GM18502 (cell line): Measurements from ENCODE around the gene ZNF469.

Experiments
- ATAC-seq: cut with Tn5 transposase; IDR thresholded peaks from one replicate; pipeline ENCODE4 v1.9.1; 2021; ENCODE audit warnings: mild to moderate bottlenecking; ENCODE audit not compliant: unreplicated experiment, poor library complexity

The ZNF469 gene

DNA sequence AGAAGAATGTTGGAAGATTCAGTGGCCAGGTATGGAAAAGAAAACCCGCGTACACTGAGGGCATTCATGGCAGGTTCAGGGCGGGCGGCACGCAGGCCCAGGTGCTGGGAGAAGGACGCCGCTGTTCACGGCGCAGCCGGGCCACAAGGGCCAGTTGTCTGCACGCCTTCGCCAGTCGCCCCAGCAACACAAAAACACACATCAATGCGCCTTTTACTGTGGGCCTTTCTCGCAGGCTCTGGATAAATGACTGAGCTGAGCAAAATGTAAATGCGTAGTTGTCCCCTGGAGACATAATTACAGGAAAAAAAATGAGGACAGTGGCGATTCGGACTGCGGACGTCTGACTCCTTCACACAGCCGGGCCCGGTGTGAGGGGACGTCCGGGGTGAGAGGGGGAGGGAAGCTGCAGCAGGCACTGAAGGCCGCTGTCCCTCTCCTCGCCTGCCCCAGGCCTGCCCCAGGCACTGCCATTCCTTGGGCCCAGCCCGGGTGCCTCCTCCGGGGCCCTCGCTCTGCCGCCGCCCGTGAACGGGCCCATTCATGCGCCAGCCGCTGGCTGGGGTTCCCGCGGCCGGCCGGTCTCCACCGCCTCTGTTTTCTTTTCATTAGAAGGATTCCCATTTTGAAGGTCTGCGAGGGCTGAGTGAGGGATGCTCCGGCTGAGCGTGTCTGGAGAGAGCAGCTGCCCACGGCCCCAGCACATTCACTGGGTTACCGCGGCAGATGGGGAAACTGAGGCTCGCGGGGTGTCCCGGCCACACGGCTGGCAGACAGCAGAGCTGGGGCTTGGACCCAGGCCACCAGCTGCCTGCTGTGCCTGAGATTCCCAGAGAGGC lies 6.5 kb upstream of the ZNF469 start:
- no peak for ATAC-seq

DNA sequence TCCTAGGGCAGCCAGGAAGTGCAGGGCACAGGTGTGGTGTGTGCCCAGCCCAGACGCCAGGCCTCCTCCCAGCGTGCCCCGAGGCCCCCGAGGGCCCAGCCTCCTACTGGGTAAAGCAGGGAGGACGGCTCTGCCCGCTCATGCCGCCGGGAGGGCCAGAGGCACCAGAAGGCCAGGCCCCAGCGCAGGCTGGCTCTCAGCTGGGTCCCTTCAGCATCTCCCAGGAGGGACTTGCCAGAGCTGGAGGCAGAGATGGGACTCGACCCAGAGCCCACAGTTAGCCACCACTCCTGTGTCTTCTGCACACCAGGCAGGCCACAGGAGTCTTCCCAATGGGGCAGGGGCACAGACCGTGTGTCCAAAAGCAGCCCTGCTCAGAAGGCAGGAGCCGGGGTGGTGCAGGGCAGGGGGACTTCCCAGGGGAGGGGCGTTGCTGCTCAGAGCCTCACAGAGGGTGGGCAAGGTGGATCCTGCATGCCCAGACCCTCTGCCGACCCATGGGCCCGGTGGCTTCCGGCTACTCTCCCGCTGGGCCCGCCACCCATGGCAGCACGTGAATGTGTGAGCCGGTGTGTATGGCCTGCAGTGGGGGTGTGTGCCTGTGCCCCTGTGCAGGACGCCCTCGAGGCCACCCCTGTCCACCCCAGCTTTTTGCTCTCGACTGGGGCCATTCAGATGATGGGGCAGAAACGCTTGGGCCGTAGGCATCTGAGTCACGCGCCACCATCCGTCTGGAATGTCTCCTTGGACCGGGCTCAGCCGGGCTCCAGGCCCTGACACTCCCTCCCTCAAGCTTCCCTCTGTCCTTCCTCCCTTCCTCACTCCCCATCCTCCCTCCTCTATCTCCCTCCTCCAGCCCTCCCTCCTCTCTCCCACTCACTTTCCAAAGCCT lies 5.7 kb upstream of the ZNF469 start:
- ATAC-seq: no peak

DNA sequence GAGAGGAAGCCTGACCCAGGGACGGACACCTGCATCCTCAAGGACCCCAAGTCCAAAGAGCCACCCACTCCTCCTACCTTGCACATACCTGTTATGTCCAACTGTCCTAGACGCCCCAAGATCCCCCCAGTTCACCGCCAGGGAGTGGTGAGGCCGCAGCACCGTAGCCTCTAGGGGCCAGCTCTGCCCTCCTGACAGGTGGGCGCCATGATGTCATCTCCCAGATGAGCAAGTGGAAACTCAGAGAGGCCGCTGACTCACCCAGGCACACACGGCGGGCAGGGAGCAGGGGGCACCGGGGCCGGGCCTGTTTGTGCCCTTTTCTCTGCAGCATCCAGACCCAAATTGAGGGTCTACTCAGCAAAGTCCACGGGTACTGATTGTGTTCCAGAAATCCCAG lies 4.8 kb upstream of the ZNF469 start:
- no peak for ATAC-seq

DNA sequence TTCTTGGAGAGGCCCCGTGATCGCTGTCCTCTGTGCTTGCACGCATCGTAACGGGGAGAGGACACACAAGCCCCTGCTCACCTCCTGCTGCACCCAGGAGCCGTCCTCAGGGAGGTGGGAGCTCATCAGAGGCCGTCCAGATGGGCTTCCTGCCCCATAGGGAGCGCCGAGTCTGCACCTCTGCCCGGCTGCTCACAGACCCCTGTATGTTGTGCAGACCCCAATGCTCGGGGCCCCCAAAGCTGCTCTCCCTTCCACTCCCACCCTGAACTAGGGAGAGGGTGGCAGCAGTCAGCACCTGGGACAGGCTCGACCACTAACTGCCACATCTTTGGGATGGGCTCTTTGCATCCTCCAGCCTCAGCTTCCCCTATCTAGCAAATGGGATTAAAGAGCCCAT lies 4.4 kb upstream of the ZNF469 start:
- no peak for ATAC-seq

DNA sequence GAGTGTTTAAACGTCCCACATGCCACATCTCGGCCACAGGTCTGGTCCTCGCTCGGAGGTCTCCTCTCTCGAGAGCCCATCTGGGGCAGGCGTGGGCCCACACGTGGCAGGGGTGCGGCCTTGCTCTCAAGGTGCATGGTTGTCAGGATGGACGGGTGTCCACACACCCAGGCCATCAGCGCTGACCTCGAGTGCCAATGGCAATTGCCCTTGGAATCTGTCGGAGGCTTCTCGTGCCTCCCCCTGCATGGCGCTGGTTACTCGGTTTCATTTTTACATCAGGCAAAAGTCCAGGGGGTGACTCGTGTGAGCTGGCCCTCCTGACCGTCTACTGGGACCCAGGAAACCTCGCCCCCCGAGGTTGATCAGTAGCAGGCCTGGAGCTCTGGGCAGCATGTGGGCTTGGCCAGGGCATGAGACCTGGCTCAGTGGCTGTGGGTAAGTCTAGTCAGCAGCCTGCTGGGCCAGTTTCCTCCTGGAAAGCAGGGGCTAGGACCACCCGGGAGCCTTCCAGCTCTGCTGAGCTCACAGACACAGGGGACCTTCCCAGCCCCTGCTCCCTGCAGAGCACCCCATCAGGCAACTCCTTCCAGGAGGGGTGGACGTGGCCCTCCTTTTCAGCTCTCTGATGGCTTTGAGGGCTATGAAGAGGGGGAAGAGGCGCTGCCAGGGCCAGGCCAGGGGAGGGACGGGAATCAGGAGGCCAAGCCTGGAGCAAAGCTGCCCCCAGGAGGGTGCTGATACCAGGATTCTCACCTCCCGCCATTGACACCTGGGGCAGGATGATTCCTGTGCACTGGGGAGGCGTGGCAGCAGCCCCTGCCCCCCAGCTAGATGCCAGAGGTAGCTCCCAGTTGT lies 3.7 kb upstream of the ZNF469 start:
- ATAC-seq: no peak

DNA sequence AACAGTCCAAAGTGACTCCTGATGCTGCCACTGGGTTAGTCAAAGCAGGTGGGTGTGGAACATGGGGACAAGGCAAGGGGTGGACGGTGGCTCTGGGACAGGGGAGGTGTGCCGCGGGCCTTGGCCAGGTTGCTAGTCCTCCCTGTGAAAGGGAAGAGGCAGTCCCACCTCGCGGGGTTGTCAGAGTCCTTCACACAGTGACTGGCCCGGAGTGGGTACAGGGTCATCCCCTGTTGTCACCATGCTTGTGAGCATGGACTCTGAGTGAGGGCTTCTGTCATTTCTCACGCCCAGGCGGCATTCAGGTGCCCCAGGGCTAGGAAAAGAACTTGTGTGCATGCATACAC lies 3.1 kb upstream of the ZNF469 start:
- no peak for ATAC-seq

DNA sequence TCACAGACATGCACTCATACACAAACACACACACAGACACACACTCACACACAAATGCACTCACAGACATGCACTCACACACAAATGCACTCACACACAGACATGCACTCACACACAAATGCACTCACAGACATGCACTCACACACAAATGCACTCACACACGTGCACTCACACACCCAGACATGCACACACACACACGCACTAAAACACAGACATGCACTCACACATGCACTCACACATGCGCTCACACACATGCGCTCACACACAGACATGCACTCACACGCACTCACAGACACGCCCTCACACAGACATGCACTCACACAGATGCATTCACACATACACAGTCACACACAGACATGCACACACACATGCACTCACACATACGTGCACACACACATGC lies 2.7 kb upstream of the ZNF469 start:
- ATAC-seq: no peak

DNA sequence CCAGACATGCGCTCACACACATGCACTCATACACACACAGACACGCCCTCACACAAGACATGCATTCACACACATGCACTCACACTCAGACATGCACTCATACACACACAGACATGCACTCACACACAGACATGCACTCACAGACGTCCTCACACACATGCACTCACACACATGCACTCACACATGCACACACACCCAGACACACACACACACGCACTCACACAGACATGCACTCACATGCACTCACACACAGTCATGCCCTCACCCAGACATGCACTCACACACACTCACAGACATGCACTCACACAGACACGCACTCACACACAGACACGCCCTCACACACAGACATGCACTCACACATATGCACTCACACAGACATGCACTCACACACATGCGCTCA lies 2.1 kb upstream of the ZNF469 start:
- no peak for ATAC-seq

DNA sequence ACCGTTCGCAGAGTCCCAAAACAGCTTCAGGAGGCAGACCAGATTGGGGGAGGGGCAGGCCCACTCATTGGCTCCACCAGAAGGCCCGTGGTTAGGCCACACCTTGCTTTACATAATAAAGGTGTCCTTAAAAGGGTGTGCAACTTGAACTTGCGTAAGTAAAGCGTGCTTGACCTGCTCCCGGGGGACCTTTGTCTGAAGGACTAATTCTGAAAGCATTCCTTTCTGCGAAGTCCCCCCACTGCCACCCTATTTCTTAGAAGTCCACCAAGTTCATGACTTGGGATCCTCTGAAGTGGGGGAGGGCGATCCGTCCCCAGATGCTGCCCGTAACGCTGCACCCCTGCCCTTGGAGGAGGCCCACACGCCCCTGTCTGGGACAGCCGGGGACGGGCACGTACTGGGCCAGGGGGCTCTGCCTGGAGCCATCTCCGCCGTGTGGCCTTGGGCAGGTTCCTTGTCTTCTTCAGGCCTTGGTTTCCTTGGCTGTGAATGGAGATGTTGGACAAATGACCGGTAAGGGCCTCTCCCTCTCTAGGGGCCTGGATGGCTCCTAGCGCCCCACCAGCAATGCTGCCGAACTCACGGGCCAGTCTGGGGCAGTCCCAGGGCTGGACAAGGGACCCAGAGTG lies 823 bp upstream of the ZNF469 start:
- ATAC-seq: no peak

DNA sequence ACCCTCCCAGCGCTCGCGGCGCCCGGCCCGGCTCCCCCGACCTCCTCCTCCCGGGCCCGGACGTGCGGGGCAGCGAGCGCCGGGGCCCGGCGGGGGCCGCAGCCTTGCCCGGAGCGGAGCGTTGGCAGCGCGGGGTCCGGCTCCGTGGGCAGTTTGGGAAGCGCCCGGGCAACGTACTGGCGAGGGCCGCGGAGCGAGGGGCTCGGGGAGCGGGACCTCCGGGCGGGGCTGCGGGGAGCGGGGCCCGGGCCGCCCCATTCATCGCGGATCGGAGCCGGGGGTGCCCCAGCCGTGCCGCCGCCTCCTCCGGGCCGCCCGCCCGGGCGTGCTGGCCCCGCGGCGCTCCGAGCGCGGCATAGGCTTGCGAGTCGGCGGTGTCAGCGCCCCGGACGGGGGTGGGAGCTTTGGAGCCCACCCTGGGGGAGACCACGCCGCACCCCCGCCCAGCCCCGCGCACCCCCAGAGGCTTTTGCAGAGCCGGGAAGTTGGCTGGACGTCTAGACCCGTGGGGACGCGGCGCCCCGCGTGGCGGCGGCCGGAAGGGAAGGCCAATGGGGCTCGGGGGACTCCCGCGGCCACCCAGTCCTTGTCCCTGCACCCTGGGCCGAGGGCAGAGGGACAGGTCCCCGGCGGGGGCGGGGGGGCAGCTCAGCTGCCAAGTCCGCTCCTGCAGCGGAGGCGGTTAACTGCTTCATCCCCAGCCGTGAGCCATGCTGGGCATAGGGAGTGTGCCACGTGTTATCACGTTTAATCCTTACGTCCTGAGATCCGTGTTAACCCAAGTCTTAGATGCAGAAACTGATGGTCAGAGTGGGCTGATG lies 852 bp downstream of the ZNF469 start:
- ATAC-seq: no peak

DNA sequence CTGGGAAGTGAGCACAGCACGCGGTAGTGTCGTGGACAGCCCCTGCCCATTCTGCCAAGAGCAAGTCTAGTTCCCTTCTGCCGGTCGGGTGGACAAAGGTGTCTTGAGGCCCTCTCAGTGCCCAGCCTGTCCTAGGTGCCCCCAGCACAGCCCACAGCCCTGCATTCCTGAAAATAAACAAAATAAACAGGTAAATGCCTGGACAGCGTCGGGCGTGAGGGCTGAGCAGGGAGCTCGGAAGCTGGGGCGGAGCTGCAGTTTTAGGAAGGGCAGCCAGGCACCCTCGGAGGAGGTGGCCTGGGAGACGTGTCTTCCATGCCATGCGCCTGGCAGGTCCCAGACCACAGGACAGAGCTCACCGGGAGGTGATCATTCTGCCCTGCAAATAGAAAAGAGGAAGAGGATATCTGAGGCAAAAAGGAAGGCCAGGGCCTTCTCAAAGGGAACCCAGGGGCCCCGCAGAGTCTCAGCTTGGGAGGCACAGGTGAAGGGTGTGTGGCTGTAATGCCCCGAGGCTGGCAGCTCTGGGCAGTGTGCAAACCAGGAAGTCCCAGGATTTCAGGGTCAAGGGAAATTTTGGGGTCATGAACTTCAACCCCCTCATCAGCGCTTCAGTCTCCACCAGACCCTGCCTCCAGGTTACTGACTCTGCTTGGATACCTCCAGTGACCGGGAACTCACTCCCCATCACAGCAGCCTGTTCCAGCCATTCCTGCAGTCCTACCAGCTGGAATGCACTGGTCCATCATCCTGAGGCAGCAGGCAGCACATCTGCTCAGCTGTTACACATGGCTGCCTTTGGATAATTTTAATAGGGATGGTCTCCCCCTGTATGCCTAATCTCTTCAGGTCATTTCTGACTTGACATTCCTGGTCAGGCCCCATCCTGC lies 1.7 kb downstream of the ZNF469 start:
- ATAC-seq: no peak

DNA sequence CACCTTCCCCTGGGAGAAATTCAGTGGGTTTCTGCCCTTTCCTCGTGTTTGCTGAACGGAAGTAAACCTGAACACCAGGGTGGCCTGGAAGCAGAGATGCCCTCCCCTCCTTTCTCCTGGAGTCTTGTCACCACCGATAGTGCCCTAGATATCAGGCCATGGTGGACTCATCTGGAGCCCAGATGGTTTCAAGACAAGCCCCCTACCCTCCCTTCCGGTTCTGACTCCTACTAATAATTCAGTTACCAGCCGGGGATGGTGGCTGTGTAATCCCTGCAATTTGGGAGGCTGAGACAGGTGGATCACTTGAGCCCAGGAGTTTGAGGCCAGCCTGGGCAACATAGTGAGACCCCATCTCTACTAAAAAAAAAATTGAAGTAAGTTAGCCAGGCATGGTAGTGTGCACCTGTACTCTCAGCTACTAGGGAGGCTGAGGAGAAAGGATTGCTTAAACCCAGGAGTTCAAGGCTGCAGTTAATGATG lies 2.4 kb downstream of the ZNF469 start:
- no peak for ATAC-seq

DNA sequence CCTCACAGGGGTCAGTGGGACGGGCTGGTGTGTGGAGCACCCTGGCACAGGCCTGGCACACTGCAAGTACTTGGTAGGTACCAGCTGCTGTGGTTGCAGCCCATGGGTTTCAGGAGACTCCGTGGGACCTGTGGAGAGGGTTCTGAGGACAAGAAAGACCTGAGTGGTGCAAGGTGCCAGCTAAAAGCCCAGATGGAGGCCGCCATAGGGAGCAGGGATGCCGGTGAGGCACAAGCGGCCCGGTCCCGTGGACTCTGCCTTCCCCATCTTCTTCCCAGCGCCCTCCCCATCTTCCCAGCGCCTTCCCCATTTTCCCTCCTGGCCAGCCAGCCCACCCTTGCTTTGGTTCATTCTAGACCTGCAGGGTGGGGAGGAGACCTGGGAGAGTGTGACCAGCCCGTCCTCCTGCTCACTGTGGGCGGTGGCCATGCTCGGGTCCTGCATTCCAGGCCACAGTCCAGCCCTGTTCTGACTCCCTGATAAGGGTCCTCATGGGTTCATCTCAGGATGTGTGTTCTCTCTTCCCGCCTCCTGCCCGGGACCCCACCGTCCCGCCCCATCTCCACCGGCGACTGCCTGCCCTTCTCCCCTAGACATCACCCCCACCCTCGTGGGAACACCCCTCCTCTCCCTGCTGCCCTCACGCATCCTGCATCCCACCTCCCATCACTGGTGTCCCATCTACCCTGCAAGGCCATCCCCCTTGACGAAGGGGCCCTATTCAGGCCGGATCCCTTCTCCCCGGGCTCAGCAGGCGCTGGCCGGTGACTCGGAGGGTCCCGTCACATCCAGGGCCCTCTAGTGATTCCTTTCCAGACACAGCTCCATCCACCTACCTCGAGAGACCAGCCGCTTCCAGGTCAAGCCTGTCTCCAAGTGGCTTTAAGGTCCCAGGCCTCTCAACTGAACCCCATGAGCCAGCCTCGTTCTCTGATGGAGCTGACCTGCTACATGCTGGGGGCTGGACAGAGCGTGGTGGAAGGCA lies 3.4 kb downstream of the ZNF469 start:
- no peak for ATAC-seq

DNA sequence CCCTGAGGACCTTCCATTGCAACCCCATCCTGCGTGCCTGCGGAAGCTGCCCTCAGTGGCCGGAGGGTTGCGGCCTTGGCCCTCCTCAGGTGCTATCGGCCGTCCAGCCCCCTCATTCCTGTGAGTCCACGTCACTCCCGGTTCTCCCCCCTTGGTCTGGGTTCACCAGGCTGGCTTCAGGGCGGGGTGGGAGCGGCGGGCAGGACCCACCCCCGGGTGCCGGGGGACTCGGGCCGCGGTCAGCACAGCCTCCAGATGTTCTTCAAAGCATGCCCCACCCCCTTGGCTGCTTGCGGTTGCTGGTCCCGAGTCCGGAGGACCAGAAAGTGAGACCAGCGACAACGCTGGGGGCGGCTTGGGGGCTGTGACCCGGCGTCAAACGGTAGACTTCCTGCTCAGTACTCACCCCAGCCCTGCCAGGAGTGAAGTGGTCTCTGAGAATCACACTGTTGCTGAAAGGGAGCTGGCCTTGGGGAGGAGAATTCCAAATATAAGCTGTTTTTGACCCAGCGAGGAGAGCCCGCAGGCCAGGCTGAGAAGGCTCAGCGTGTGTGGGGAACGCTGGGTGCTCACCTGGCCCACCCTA lies 4.5 kb downstream of the ZNF469 start:
- no peak for ATAC-seq

DNA sequence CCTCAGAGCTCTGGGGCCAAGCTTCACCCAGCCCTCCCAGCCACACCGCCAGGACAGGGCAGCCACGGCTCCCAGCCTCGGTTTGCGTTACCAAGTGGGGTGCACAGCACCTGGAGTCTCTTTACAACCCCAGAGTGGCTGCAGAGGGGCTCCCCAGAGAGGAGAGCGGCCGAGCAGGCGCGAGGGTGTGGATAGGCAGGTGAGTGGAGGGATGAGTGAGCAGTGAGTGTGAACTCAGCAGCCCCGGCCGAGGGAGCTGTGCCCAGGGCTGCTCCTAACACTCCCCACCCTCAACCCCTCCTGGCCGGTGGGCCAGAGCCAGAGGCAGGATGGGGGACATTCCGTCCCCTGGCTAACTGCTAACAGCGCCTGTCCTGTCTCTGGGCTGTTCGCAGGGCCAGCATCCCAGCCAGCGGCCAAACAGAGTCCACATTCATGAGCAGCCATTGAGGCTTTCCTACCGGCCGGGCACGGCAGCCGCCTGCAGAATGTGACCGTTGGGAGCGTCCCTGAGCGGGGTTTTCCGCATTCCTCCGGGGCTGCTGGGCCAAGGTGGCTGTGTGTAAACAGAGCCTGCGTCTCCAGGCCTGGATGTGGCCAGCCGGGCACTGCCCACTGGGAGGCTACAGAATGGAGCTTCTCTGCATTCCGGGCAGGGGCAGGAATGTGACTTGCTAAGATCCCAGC lies 5.3 kb downstream of the ZNF469 start:
- no peak for ATAC-seq

DNA sequence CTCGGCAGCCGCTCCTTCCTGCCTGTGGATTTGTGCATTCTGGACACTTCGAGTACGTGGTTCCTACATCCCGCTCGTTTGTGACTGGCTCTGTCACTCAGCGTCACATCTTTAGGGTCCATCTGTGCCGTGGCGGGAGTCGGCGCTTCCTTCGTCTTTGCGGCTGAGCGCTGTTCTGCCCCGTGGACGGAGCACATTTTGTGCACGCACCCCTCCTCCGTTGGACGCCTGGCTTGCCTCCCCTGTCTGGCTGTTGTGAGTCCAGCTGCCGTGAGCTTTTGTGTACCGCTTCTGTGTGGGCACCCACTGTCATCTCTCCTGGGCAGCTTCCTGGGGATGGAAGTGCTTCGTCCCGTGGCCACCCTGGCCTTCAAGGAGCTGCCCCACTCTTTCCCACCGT lies 6.4 kb downstream of the ZNF469 start:
- no peak for ATAC-seq
